ENCODE results near the gene NECAB3. TPM values are rescaled to one million over a fixed set of nuclear protein-coding genes. Genes with fewer than 3 reads are reported as not detected.

NECAB3 gene
- total and polyA plus RNA-seq, 7 donors = 37.8 to 98.0 (median 63.7) TPM

DNA sequence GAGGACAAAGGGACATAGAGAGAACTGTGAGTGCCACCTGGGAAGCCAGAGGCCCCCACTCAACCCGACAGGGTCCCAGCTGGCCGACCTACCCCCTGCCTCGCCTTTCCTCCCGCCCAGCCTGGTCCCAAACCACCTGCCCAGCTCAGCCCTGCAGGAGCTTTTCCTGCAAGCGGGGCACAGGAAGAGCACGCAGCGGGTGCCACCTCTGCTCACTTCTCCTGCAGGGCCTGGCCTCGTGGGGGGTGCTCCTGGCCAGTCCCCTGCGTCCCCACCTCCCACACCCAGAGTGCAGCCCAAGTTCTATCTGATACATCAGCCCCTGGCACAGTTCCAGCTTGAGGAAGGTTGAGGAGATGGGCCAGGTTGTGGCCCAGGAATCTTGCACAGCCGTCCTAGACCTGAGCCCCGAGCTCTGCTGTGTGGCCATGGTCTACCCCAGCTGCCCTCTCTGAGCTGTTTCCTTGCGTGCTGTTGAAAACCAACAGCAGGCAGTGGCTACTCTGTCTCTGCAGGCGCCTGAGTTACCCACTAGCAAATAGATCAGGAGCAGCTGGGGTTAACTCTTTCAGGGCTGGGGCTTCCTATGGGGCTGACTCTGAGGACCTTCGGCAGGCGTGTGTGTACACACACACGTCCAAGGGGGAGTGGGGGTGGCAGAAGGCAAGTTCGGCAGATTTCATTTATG, 1.7 kb downstream of the NECAB3 start:
- Histone ChIP-seq H3K4me1 (peaks cover 28% of the 10 kb centered on the region), H3K4me3 (peak overlapping the region; percentile 92), H3K36me3 (ENCODE audit: insufficient read depth in 1 of 2, low read depth in 1 of 2) (peaks cover 0 to 43% of the 10 kb centered on the region in 2 donors), H3K9me3 (no peaks in the 10 kb centered on the region), H3K27me3 (ENCODE audit: insufficient read depth in 3 of 3, low read length in 2 of 3) (no peaks in the 10 kb centered on the region), H3K27ac (peak overlapping the region; percentile 87)
- WGBS, 3 donors = 55 to 64% (median 57%) methylated on average over 17 of the region's 17 CpGs
- DNase-seq (peak in 1 of 2 donors; percentile 46), ATAC-seq (no peak)
- intact Hi-C loops (cut with DNase I) = no loop called here
- TF ChIP-seq, protein P1, sequence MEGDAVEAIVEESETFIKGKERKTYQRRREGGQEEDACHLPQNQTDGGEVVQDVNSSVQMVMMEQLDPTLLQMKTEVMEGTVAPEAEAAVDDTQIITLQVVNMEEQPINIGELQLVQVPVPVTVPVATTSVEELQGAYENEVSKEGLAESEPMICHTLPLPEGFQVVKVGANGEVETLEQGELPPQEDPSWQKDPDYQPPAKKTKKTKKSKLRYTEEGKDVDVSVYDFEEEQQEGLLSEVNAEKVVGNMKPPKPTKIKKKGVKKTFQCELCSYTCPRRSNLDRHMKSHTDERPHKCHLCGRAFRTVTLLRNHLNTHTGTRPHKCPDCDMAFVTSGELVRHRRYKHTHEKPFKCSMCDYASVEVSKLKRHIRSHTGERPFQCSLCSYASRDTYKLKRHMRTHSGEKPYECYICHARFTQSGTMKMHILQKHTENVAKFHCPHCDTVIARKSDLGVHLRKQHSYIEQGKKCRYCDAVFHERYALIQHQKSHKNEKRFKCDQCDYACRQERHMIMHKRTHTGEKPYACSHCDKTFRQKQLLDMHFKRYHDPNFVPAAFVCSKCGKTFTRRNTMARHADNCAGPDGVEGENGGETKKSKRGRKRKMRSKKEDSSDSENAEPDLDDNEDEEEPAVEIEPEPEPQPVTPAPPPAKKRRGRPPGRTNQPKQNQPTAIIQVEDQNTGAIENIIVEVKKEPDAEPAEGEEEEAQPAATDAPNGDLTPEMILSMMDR (IDR thresholded peaks at IDR 0.05) = no peak

DNA sequence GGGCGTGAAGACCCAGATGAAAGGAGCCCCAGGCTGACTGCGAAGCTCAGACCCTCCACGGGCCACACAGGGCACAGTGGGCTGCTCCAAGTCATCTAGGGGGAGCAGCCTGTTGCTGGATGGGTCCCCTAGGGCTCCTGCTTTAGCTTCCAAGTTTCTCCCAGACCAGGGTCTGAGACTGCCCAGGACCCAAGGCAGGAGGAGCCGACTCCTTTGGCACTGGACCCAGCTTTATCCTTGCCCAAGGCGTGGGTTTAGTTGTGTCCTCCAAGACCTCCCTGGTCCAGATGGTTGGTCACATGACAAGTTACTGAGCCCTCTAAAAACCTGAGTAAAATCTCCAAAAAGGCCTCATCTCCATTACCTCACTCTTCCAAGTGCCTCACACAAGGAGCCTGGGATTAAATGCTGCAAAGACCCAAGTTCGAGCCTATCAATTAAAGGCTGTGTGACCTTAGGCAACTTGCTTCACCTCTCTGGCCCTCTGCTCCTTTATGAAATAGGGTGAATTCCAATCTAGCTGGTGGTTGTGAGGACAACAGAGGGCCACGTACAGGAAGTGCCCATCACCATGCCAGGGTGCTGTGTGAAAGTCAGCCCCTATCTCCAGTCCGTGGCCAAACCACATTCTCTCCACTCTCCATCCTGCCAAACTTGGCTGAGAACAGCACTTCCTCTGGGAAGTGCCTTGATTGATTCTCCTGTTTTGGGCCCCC, 2.5 kb downstream of the NECAB3 start:
- H3K27ac ChIP-seq = peak overlapping the region; percentile 87
- DNase-seq (peak in 1 of 2 donors; percentile 42), ATAC-seq (no peak)
- intact Hi-C loops (cut with DNase I) = no loop called here
- no peaks in the 10 kb centered on the region for H3K27me3 ChIP-seq (ENCODE audit: insufficient read depth in 3 of 3, low read length in 2 of 3)
- H3K4me3 ChIP-seq = no peak overlapping the region
- peaks cover 33% of the 10 kb centered on the region for H3K4me1 ChIP-seq
- TF ChIP-seq, protein P1 (IDR thresholded peaks at IDR 0.05) = no peak
- H3K36me3 ChIP-seq (ENCODE audit: insufficient read depth in 1 of 2, low read depth in 1 of 2) = peaks cover 0 to 43% of the 10 kb centered on the region in 2 donors
- no peaks in the 10 kb centered on the region for H3K9me3 ChIP-seq
- WGBS, 3 donors = 64 to 77% (median 69%) methylated on average over 7 to 8 of the region's 8 CpGs

DNA sequence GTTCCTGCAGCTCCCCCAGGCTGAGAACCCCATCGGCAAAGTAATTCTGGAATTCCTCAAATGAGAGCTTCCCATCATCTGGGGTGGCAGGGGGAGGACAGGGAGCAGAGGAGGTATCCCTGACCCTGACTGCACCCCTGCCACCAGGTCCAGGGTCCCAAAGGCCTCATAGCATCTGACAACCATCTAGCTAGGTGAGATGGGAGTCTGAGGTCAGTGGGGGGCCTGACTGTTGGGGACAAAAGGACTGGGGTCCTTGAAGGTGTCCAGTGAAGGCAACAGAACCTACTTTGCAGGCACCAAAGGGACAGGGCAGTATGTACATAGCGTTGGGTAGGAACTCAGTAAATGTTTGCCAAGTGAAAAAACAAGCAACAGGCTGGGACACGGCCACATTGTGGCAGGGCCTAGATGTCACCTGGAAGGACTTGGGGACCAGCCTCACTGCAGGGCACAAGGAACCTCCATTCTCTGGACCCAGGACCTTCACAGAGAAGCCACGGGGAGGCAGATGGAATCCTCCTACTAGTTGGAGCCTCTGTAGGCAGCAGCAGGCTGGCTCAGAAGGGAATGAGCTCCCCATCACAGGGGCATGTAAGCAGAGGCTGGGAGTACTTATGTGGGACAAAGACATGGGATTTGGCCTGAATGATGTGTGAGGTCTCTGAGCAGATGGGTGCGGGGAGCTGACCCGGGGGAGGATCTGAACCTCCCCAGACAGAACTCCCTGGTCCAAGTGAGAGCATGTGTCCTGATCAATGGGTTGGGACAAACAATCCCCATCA, 3.3 kb downstream of the NECAB3 start:
- DNase-seq (no peak), ATAC-seq (no peak)
- no peaks in the 10 kb centered on the region for H3K27me3 ChIP-seq (ENCODE audit: insufficient read depth in 3 of 3, low read length in 2 of 3)
- H3K27ac ChIP-seq = no peak overlapping the region
- intact Hi-C loops (cut with DNase I) = no loop called here
- no peaks in the 10 kb centered on the region for H3K9me3 ChIP-seq
- H3K4me3 ChIP-seq = no peak overlapping the region
- H3K36me3 ChIP-seq (ENCODE audit: insufficient read depth in 1 of 2, low read depth in 1 of 2) = peaks cover 0 to 43% of the 10 kb centered on the region in 2 donors
- peaks cover 38% of the 10 kb centered on the region for H3K4me1 ChIP-seq
- TF ChIP-seq, protein P1 (IDR thresholded peaks at IDR 0.05) = no peak
- WGBS, 3 donors = 76 to 91% (median 84%) methylated on average over 6 of the region's 6 CpGs

DNA sequence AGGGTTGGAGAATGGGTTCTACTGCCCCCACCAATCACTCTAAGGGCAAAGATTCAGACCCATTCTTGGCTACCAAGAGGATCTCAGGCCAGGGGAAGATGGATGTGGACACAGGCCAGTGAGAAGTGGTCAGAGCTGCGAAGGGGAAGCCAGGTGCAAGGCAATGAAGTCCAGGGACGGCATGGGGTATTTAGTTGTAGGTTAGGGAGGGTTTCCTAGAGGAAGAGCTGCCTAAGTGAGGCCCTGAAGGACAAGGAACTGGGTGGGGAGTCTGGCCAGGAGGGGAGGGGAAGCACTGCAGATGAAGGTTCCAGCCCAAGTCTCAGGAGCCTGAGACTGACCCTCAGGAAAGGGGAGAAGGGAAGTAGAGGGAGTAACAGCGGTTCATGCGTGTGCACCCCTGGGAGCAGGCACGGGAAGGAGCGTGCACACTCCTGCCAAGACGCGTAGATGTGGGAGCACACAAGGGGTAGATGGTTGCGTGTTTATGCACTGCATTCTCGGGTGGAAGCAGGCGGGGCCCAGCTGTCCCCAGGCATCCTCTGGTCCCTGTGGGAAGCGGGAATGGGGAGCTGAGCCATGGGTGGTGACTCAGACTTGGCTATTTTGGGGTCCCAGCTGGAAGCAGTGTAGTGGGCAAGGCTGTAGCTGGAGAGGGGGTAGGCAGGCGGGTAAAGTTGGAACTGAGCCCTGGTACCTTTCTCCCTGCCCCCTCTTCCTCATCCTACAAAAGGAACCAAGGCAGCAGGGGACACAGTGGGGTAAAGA, 4.2 kb downstream of the NECAB3 start:
- Histone ChIP-seq H3K27me3 (ENCODE audit: insufficient read depth in 3 of 3, low read length in 2 of 3) (no peaks in the 10 kb centered on the region), H3K4me3 (no peak overlapping the region), H3K27ac (no peak overlapping the region), H3K4me1 (peaks cover 35% of the 10 kb centered on the region), H3K9me3 (no peaks in the 10 kb centered on the region), H3K36me3 (ENCODE audit: insufficient read depth in 1 of 2, low read depth in 1 of 2) (peaks cover 0 to 43% of the 10 kb centered on the region in 2 donors)
- ATAC-seq (no peak), DNase-seq (no peak)
- TF ChIP-seq, protein P1 (IDR thresholded peaks at IDR 0.05) = no peak
- 63 to 71% (median 64%) methylated on average over 13 of the region's 13 CpGs for WGBS, 3 donors
- intact Hi-C loops (cut with DNase I) = loop anchor here (5.0 kb wide), 3 partner anchors 208 to 268 kb away; partner anchors contain the start of gene CDK5RAP1 (in 1 of the 2)
